ENCODE measurements around the gene MEF2B.

The MEF2B gene

DNA sequence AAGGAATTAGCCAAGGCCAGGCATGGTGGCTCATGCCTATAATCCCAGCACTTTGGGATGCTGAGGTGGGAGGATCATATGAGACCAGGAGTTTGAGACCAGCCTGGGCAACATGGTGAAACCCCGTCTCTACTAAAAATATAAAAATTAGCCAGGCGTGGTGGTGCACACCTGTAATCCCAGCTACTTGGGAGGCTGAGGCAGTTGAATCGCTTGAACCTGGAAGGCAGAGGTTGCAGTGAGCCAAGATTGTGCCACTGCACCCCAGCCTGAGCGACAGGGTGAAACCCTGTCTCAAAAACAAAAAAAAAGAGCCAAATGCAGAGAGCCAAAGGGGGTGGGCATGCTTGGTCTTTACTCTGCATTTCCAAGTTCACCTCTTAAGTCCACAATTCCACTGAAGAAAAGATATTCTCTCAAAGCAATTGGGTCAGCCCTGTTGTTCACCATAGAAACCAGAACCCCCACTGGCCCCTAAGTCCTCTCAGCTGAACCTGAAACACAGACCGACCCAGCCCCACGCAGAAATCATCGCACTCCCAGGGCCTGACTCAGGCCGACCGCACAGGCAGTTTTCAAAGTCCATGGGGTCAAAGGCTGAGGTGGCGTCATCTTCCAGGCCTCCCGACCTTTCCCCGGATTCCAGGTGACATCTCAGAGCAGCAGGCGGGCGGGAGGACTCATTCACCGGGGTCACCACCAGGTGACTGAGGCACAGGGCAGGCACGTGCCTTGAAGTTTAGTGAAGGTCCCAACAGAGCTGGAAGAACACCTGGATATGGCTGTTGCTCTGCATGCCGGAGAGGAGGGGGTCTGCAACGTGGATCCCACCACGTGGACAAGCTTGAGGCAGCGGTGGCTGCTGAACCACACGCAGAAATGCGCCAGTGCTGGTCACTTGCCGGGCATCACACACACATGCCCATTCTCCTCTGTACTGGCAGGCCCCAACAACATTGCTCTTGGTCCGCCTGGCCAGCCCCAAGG is 73.1 kb downstream of the MEF2B start:
- DNase-seq, result no peak

DNA sequence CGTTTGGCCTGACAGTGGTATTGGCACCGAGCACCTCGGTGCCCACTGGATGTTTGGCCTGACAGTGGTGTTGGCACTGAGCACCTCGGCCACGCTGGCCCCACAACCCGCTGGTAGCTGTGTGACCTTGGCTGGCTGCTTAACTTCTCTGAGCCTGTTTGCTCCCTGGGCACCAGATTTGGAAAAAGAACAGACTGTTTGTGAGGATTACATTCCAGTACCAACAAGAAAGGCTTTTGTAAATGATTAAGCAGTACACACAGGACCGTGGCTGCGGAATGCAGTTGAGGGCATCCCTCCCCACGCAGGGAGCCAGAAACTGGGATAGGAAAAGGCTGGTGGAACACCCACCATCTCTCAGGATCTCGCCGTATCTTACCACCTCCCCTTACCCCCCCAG is 74.4 kb downstream of the MEF2B start:
- no peak for DNase-seq

Measured in NCI-H2029 treated with DMSO at 0.1 percent for 48 hours (cell line).